ENCODE data around the gene ZNF184.
"Not testable (repeated sequence)": the region's sequence is repeated elsewhere in the genome, so short reads cannot be mapped to it uniquely, and the experiment has no call there.

The ZNF184 gene

GRCh38 chr6:27424851-27425250, 48.1 kb downstream of the ZNF184 start:
- not testable (repeated sequence) for DNase-seq (ENCODE audit: low read depth in 2 of 2)

GRCh38 chr6:27422651-27423332, 50.1 kb downstream of the ZNF184 start:
- no peak for DNase-seq (ENCODE audit: low read depth in 2 of 2)

GRCh38 chr6:27419363-27419762, 53.5 kb downstream of the ZNF184 start:
- no peak for DNase-seq (ENCODE audit: low read depth in 2 of 2)

- no peak for DNase-seq (ENCODE audit: low read depth in 2 of 2)
Measured at GRCh38 chr6:27415898-27416297, 57.0 kb downstream of the ZNF184 start.

- DNase-seq (ENCODE audit: low read depth in 2 of 2) = no peak
Measured at GRCh38 chr6:27414996-27415395, 57.9 kb downstream of the ZNF184 start.

GRCh38 chr6:27414300-27414699, 58.6 kb downstream of the ZNF184 start:
- no peak for DNase-seq (ENCODE audit: low read depth in 2 of 2)

GRCh38 chr6:27407153-27407814, 65.6 kb downstream of the ZNF184 start:
- no peak for DNase-seq (ENCODE audit: low read depth in 2 of 2)

- no peak for DNase-seq (ENCODE audit: low read depth in 2 of 2)
Measured at GRCh38 chr6:27406085-27406484, 66.8 kb downstream of the ZNF184 start.

GRCh38 chr6:27400877-27401642, 71.8 kb downstream of the ZNF184 start:
- no peak for DNase-seq (ENCODE audit: low read depth in 2 of 2)
